ENCODE results near the gene GATA3.

GATA3 gene

DNA sequence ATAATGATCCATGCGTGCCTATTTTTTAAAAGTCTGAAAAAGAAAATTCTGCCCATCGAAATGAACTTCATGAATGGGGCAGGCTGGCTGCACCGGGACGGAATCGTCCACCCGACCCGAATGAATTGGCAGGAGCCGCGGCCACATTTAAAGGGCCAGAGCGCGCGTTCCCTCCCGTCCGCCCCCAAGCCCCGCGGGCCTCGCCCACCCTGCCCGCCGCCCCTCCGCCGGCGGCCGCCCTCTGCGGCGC, 319 bp upstream of the GATA3 start:
- H3K27ac ChIP-seq: no peak overlapping the region
- TF ChIP-seq, protein P1, sequence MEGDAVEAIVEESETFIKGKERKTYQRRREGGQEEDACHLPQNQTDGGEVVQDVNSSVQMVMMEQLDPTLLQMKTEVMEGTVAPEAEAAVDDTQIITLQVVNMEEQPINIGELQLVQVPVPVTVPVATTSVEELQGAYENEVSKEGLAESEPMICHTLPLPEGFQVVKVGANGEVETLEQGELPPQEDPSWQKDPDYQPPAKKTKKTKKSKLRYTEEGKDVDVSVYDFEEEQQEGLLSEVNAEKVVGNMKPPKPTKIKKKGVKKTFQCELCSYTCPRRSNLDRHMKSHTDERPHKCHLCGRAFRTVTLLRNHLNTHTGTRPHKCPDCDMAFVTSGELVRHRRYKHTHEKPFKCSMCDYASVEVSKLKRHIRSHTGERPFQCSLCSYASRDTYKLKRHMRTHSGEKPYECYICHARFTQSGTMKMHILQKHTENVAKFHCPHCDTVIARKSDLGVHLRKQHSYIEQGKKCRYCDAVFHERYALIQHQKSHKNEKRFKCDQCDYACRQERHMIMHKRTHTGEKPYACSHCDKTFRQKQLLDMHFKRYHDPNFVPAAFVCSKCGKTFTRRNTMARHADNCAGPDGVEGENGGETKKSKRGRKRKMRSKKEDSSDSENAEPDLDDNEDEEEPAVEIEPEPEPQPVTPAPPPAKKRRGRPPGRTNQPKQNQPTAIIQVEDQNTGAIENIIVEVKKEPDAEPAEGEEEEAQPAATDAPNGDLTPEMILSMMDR (conservative IDR thresholded peaks at IDR 0.05): no peak
- no peak for TF ChIP-seq ZFX (IDR thresholded peaks at IDR 0.05)

DNA sequence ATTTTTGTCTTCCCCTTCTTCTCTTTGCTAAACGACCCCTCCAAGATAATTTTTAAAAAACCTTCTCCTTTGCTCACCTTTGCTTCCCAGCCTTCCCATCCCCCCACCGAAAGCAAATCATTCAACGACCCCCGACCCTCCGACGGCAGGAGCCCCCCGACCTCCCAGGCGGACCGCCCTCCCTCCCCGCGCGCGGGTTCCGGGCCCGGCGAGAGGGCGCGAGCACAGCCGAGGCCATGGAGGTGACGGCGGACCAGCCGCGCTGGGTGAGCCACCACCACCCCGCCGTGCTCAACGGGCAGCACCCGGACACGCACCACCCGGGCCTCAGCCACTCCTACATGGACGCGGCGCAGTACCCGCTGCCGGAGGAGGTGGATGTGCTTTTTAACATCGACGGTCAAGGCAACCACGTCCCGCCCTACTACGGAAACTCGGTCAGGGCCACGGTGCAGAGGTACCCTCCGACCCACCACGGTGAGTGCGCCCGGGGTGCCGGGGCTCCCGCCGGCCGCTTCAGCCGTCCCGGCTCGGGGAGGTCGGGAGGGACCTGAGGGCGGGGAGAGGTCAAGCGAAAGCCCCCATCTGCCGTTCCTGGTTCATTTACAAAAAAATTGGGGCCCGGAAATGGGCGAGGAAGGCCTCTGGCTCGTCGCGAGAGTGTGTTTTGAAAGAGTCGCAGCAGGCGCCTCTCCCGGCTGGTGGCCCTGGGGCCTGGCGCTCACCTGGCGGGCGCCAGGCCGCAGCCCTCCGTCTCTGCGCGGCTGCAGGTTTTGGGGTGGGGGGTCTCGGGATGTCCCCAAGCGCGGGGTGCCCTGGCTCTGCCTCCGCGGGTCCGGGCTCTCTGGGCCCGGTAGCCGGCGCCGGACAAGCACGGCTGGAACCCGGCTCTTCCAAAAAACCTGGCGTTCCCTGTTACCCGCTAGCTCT, 1.2 kb downstream of the GATA3 start:
- no peak overlapping the region for H3K27ac ChIP-seq
- TF ChIP-seq ZFX (IDR thresholded peaks at IDR 0.05): no peak
- TF ChIP-seq, protein P1 (conservative IDR thresholded peaks at IDR 0.05): no peak

DNA sequence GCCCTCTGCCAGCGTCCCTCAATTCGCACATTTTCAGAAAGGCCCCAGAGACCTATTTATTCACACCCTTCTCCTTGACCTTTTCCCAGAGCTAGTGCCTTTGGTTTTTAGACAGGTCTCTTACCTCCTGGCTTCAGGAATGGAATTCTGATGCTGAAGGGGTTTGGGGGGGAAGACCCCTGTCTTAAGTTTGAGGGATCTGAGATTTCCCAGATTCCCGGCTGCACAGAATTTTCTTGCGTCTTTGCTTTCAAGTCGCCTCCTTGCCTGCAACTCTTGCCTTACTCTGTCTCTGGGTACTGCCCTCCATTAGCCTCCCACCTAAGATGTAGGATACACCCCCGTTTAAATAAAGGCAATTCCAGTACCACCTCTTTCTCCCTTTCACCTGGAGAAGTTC, 1.9 kb downstream of the GATA3 start:
- H3K27ac ChIP-seq: no peak overlapping the region
- TF ChIP-seq, protein P1 (conservative IDR thresholded peaks at IDR 0.05): no peak
- no peak for TF ChIP-seq ZFX (IDR thresholded peaks at IDR 0.05)

DNA sequence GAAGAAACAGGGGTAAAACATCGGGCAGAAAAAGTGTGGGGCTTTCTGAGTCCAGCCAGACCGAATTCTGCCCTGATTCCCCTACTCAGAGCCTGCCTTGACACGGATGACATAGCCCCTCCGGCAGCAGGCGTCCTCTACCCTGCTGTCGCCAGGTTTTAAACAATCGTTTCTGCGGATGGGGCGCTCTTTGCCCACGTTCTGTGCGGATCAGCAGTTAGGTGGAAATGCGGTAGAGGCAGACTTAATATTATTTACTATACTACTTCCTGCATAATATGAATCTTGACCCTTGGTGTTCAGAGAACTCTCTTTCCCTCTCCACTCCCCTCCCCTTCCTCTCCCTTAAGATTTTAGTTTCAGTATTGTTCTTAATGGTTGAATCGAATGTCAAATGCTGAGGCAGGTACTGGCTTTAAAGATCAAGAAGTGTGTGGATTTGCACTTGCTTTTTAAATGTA, 2.4 kb downstream of the GATA3 start:
- H3K27ac ChIP-seq: no peak overlapping the region
- TF ChIP-seq ZFX (IDR thresholded peaks at IDR 0.05): no peak
- TF ChIP-seq, protein P1 (conservative IDR thresholded peaks at IDR 0.05): no peak

DNA sequence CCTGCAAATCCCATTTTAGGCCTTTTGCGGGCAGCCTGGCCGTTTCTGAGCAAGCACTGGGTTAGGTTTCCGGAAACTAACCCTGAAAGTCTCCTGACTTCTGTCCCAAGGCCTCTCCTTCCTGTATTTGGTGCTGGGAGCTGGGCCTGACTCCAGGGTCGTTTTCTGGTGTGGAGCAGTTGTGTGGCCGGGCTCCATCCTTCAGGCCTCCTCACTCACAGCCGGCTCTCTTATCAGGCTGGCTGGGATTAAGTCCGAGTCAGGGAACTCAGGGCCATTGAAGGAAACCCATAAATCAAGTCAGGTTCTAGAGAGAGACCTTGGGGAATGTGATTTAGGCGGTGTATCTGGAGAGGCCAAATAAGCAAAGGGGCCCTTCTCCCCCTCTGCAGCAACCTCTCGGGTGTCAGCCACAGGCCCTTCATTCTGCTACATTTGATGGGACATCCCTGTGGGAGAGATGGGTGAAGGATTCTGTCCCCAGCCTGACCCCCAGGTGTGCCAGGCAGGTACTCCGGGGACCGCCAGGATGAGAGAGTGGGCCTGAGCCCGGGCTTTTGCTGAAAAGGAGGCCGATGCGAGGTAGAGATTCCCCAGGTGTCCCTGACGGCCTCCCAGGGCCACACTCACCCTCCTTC, 3.3 kb downstream of the GATA3 start:
- no peak overlapping the region for H3K27ac ChIP-seq
- TF ChIP-seq, protein P1 (conservative IDR thresholded peaks at IDR 0.05): no peak
- no peak for TF ChIP-seq ZFX (IDR thresholded peaks at IDR 0.05)

DNA sequence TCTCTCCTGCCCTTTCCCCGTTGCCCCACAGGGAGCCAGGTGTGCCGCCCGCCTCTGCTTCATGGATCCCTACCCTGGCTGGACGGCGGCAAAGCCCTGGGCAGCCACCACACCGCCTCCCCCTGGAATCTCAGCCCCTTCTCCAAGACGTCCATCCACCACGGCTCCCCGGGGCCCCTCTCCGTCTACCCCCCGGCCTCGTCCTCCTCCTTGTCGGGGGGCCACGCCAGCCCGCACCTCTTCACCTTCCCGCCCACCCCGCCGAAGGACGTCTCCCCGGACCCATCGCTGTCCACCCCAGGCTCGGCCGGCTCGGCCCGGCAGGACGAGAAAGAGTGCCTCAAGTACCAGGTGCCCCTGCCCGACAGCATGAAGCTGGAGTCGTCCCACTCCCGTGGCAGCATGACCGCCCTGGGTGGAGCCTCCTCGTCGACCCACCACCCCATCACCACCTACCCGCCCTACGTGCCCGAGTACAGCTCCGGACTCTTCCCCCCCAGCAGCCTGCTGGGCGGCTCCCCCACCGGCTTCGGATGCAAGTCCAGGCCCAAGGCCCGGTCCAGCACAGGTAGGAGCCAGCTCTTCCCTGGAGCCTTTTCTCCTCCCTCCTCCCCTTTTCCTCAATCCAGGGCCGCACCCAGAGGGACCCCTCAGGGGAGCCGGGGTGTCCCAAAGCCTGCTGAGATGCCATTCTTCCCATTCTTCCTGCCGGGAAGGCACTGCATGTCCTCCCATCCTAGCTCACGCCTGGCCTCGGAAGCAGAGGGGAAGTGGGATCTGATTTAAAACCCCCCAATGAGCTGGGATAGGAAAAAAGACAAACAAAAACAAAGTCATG, 4.0 kb downstream of the GATA3 start:
- no peak for TF ChIP-seq ZFX (IDR thresholded peaks at IDR 0.05)
- TF ChIP-seq, protein P1 (conservative IDR thresholded peaks at IDR 0.05): no peak
- H3K27ac ChIP-seq: no peak overlapping the region
